Large intestine (tissue), 3 donors: ENCODE measurements around the gene B3GLCT. TPM values are rescaled to one million over a fixed set of nuclear protein-coding genes. Genes with fewer than 3 reads are reported as not detected.
"Not testable (repeated sequence)": the region's sequence is repeated elsewhere in the genome, so short reads cannot be mapped to it uniquely, and the experiment has no call there.

Experiments
- DNase-seq, 2 donors: peaks; one replicate each; pipeline versions ENCODE4 v3.0.0 to v3.0.0-alpha.2; 2013
- H3K27ac ChIP-seq: one replicate; pipeline ENCODE4 v1.5.1; 2013; ENCODE audit warnings: low read length
- H3K27me3 ChIP-seq: 2 replicates; pipeline ENCODE4 v1.6.1; 2013; ENCODE audit warnings: low read length; ENCODE audit not compliant: control insufficient read depth, insufficient read depth
- H3K36me3 ChIP-seq: 2 replicates; pipeline ENCODE4 v1.6.1; 2013; ENCODE audit warnings: low read length; ENCODE audit not compliant: control insufficient read depth, insufficient read depth
- H3K4me1 ChIP-seq: one replicate; pipeline ENCODE4 v1.6.1; 2013; ENCODE audit warnings: low read length; ENCODE audit not compliant: control insufficient read depth, insufficient read depth
- H3K4me3 ChIP-seq: one replicate; pipeline ENCODE4 v1.5.1; 2013; ENCODE audit warnings: low read length
- H3K9me3 ChIP-seq: one replicate; pipeline ENCODE4 v1.6.1; 2013; ENCODE audit warnings: mild to moderate bottlenecking, low read depth, low read length, moderate library complexity; ENCODE audit not compliant: control insufficient read depth
- WGBS: methylation state at CpG from one replicate; pipeline ENCODE4 v1.1.5; 2013; ENCODE audit warnings: low lambda C conversion rate; ENCODE audit not compliant: insufficient coverage; 5-methylcytosine and 5-hydroxymethylcytosine counted together
- polyA plus RNA-seq: library from polyadenylated mRNA; unstranded; fragments of 120-200 nt; gene quantifications from one replicate; pipeline ENCODE4 v1.2.1, GENCODE V29; 2013

B3GLCT gene
- polyA plus RNA-seq, 1 donor, result 5.8 TPM

- Histone ChIP-seq H3K27me3 (no peaks in the 10 kb centered on the region), H3K4me1 (no peaks in the 10 kb centered on the region), H3K36me3 (no peaks in the 10 kb centered on the region), H3K4me3 (no peak overlapping the region), H3K9me3 (no peaks in the 10 kb centered on the region), H3K27ac (no peak overlapping the region)
- no peak for DNase-seq
- 75% methylated on average over 1 of the region's 3 CpGs for WGBS
These were observed 33.2 kb upstream of the B3GLCT start for GRCh38 chr13:31166591-31166990.

- Histone ChIP-seq H3K36me3 (no peaks in the 10 kb centered on the region), H3K9me3 (no peaks in the 10 kb centered on the region), H3K27me3 (no peaks in the 10 kb centered on the region), H3K27ac (no peak overlapping the region), H3K4me3 (no peak overlapping the region), H3K4me1 (no peaks in the 10 kb centered on the region)
- no peak for DNase-seq
These were observed 32.3 kb upstream of the B3GLCT start for GRCh38 chr13:31167490-31167889.

- Histone ChIP-seq H3K27ac (no peak overlapping the region), H3K4me3 (no peak overlapping the region), H3K36me3 (no peaks in the 10 kb centered on the region), H3K9me3 (no peaks in the 10 kb centered on the region), H3K27me3 (no peaks in the 10 kb centered on the region), H3K4me1 (no peaks in the 10 kb centered on the region)
- no peak for DNase-seq
- WGBS, result 86% methylated on average over 2 of the region's 2 CpGs
These were observed 31.6 kb upstream of the B3GLCT start for GRCh38 chr13:31168166-31168565.

GRCh38 chr13:31168736-31169135 is 31.0 kb upstream of the B3GLCT start:
- no peaks in the 10 kb centered on the region for H3K27me3 ChIP-seq
- no peak overlapping the region for H3K27ac ChIP-seq
- no peaks in the 10 kb centered on the region for H3K36me3 ChIP-seq
- no CpG with 5 or more reads among the region's 11 CpGs for WGBS
- H3K4me1 ChIP-seq, result no peaks in the 10 kb centered on the region
- no peak for DNase-seq
- no peak overlapping the region for H3K4me3 ChIP-seq
- no peaks in the 10 kb centered on the region for H3K9me3 ChIP-seq

GRCh38 chr13:31172001-31172400 is 27.8 kb upstream of the B3GLCT start:
- no peaks in the 10 kb centered on the region for H3K9me3 ChIP-seq
- no peaks in the 10 kb centered on the region for H3K36me3 ChIP-seq
- no peaks in the 10 kb centered on the region for H3K27me3 ChIP-seq
- WGBS, result 90% methylated on average over 2 of the region's 3 CpGs
- H3K4me3 ChIP-seq, result no peak overlapping the region
- H3K4me1 ChIP-seq, result no peaks in the 10 kb centered on the region
- DNase-seq, result no peak
- H3K27ac ChIP-seq, result no peak overlapping the region

GRCh38 chr13:31172535-31172934 is 27.2 kb upstream of the B3GLCT start:
- Histone ChIP-seq H3K4me3 (no peak overlapping the region), H3K27ac (no peak overlapping the region), H3K36me3 (no peaks in the 10 kb centered on the region), H3K9me3 (no peaks in the 10 kb centered on the region), H3K4me1 (no peaks in the 10 kb centered on the region), H3K27me3 (no peaks in the 10 kb centered on the region)
- no peak for DNase-seq
- WGBS, result no CpG with 5 or more reads among the region's 2 CpGs

- no peak for DNase-seq
- H3K4me1 ChIP-seq, result no peaks in the 10 kb centered on the region
- no peaks in the 10 kb centered on the region for H3K27me3 ChIP-seq
- no peaks in the 10 kb centered on the region for H3K36me3 ChIP-seq
- no peak overlapping the region for H3K4me3 ChIP-seq
- H3K9me3 ChIP-seq, result no peaks in the 10 kb centered on the region
- H3K27ac ChIP-seq, result no peak overlapping the region
- no CpG with 5 or more reads among the region's 3 CpGs for whole genome bisulfite sequencing
These were observed 25.8 kb upstream of the B3GLCT start for GRCh38 chr13:31174018-31174417.

GRCh38 chr13:31175847-31176532 is 23.8 kb upstream of the B3GLCT start:
- no peak for DNase-seq
- Histone ChIP-seq H3K4me1 (no peaks in the 10 kb centered on the region), H3K36me3 (no peaks in the 10 kb centered on the region), H3K27ac (no peak overlapping the region), H3K27me3 (no peaks in the 10 kb centered on the region), H3K9me3 (no peaks in the 10 kb centered on the region), H3K4me3 (no peak overlapping the region)
- WGBS, result no CpG with 5 or more reads among the region's 3 CpGs

GRCh38 chr13:31177813-31178495 is 21.8 kb upstream of the B3GLCT start:
- WGBS, result no CpG with 5 or more reads among the region's 12 CpGs
- H3K36me3 ChIP-seq, DNase-seq, H3K4me1 ChIP-seq, H3K9me3 ChIP-seq, H3K27ac ChIP-seq, H3K27me3 ChIP-seq, H3K4me3 ChIP-seq: not testable (repeated sequence)

GRCh38 chr13:31179241-31179640 is 20.5 kb upstream of the B3GLCT start:
- no peak overlapping the region for H3K27ac ChIP-seq

GRCh38 chr13:31179754-31180153 is 20.0 kb upstream of the B3GLCT start:
- WGBS, result no CpG with 5 or more reads among the region's 5 CpGs
- no peak for DNase-seq
- no peaks in the 10 kb centered on the region for H3K27me3 ChIP-seq

More at GRCh38 chr13:31179241-31179640, 20.5 kb upstream of the B3GLCT start:
- Histone ChIP-seq H3K4me1 (no peaks in the 10 kb centered on the region), H3K9me3 (no peaks in the 10 kb centered on the region), H3K36me3 (no peaks in the 10 kb centered on the region), H3K4me3 (no peak overlapping the region), H3K27me3 (no peaks in the 10 kb centered on the region)
- 100% methylated on average over 1 of the region's 8 CpGs for WGBS
- DNase-seq, result no peak

More at GRCh38 chr13:31179754-31180153, 20.0 kb upstream of the B3GLCT start:
- Histone ChIP-seq H3K4me1 (no peaks in the 10 kb centered on the region), H3K27ac (no peak overlapping the region), H3K4me3 (no peak overlapping the region), H3K9me3 (no peaks in the 10 kb centered on the region), H3K36me3 (no peaks in the 10 kb centered on the region)
